HG02623 (cell line): ENCODE measurements around the gene ERN1.
"Not testable (repeated sequence)": the region's sequence is repeated elsewhere in the genome, so short reads cannot be mapped to it uniquely, and the experiment has no call there.

ENCODE experiments used
- ATAC-seq: cut with Tn5 transposase; IDR thresholded peaks from one replicate; pipeline ENCODE4 v1.9.1; 2021; ENCODE audit warnings: moderate library complexity; ENCODE audit not compliant: unreplicated experiment

The ERN1 gene

GRCh38 chr17:64129765-64130558, at the start of gene ERN1:
ERN1 (minus strand) TSS chr17:64130144; CDS start chr17:64130029, 115 bp downstream.
- ATAC-seq: peak; percentile 75

GRCh38 chr17:64179024-64179423, 49.1 kb upstream of the ERN1 start:
- ATAC-seq: not testable (repeated sequence)

GRCh38 chr17:64178011-64178825, 48.3 kb upstream of the ERN1 start:
- ATAC-seq: no peak

GRCh38 chr17:64177311-64178010, 47.5 kb upstream of the ERN1 start:
- ATAC-seq: no peak

- ATAC-seq: no peak
Measured at GRCh38 chr17:64176556-64176955, 46.6 kb upstream of the ERN1 start.

- no peak for ATAC-seq
Measured at GRCh38 chr17:64174686-64175456, 44.9 kb upstream of the ERN1 start.

- ATAC-seq: no peak
Measured at GRCh38 chr17:64173646-64174045, 43.7 kb upstream of the ERN1 start.

- ATAC-seq: no peak
Measured at GRCh38 chr17:64172510-64172909, 42.6 kb upstream of the ERN1 start.

- no peak for ATAC-seq
Measured at GRCh38 chr17:64171041-64171440, 41.1 kb upstream of the ERN1 start.

GRCh38 chr17:64170286-64170685, 40.3 kb upstream of the ERN1 start:
- ATAC-seq: no peak

GRCh38 chr17:64167666-64168065, 37.7 kb upstream of the ERN1 start:
- not testable (repeated sequence) for ATAC-seq

GRCh38 chr17:64166876-64167275, 36.9 kb upstream of the ERN1 start:
- no peak for ATAC-seq

GRCh38 chr17:64165347-64165746, 35.4 kb upstream of the ERN1 start:
- no peak for ATAC-seq

GRCh38 chr17:64164596-64165285, 34.8 kb upstream of the ERN1 start:
- no peak for ATAC-seq

- no peak for ATAC-seq
Measured at GRCh38 chr17:64163468-64163867, 33.5 kb upstream of the ERN1 start.

- no peak for ATAC-seq
Measured at GRCh38 chr17:64162554-64162953, 32.6 kb upstream of the ERN1 start.

- no peak for ATAC-seq
Measured at GRCh38 chr17:64161380-64162176, 31.6 kb upstream of the ERN1 start.

- ATAC-seq: no peak
Measured at GRCh38 chr17:64160378-64160777, 30.4 kb upstream of the ERN1 start.

- no peak for ATAC-seq
Measured at GRCh38 chr17:64158831-64159590, 29.1 kb upstream of the ERN1 start.
